Measurements from ENCODE around the gene FFAR3.

DNA sequence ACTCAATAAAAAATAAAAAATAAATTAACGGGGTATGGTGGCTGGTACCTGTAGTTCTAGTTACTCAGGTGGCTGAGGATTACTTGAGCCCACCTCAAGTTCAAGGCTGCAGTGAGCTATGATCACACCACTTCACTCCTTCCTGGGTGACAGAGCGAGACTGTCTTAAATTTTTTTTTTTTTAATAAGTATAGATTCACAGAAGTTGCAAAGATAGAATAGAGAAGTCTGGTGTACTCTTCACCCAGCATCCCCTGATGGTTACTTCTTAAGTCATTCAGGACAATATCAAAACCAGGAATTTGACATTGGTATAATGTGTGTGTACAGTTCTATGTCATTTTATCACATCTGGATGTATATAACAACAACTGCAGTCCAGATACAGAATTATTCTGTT, 37.0 kb upstream of the FFAR3 start:
- TF ChIP-seq, protein P1, sequence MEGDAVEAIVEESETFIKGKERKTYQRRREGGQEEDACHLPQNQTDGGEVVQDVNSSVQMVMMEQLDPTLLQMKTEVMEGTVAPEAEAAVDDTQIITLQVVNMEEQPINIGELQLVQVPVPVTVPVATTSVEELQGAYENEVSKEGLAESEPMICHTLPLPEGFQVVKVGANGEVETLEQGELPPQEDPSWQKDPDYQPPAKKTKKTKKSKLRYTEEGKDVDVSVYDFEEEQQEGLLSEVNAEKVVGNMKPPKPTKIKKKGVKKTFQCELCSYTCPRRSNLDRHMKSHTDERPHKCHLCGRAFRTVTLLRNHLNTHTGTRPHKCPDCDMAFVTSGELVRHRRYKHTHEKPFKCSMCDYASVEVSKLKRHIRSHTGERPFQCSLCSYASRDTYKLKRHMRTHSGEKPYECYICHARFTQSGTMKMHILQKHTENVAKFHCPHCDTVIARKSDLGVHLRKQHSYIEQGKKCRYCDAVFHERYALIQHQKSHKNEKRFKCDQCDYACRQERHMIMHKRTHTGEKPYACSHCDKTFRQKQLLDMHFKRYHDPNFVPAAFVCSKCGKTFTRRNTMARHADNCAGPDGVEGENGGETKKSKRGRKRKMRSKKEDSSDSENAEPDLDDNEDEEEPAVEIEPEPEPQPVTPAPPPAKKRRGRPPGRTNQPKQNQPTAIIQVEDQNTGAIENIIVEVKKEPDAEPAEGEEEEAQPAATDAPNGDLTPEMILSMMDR (optimal IDR thresholded peaks at IDR 0.05 in 1 of 3, IDR thresholded peaks at IDR 0.05 in 1 of 3, conservative IDR thresholded peaks at IDR 0.05 in 1 of 3; ENCODE audit: extremely low read depth in 1 of 3, insufficient read depth in 2 of 3, low read length in 3 of 3) = no peak
- no peak for TF ChIP-seq EZH2 (IDR thresholded peaks at IDR 0.05; ENCODE audit: low read length)
